Airway epithelial cell (primary cell): ENCODE results near the gene BAK1. TPM values are rescaled to one million over a fixed set of nuclear protein-coding genes. Genes with fewer than 3 reads are reported as not detected.

ENCODE experiments used
- total RNA-seq: library from RNA; depleted of rRNA; stranded (reverse); fragments of >200 nt; gene quantifications from 2 replicates; pipeline ENCODE4 v1.2.3, GENCODE V29; 2015

Gene BAK1
- 25.6 and 29.9 TPM in 2 replicates for total RNA-seq

GRCh38 chr6:33579828-33580714 is at the start of gene BAK1:
Gene BAK1 (minus strand): TSS chr6:33580276. CDS start chr6:33577604, 2,672 bp downstream.

GRCh38 chr6:33620856-33621710 is 41.0 kb upstream of the BAK1 start, which contains the start of gene ITPR3:
Gene ITPR3 (plus strand): TSS chr6:33621322. CDS start chr6:33621603, 281 bp downstream.

Other genes with a start within 250 kb of the BAK1 start
- 31.2 and 38.2 TPM in 2 replicates for gene KIFC1, start 188.5 kb downstream of the BAK1 start, total RNA-seq
- 12.5 and 17.6 TPM in 2 replicates for gene PHF1, start 169.3 kb downstream of the BAK1 start, total RNA-seq
- 155 and 228 TPM in 2 replicates for gene CUTA, start 162.2 kb downstream of the BAK1 start, total RNA-seq
- gene SYNGAP1, start 160.2 kb downstream of the BAK1 start, total RNA-seq, result 2.1 and 3.5 TPM in 2 replicates
- gene ZBTB9, start 125.7 kb downstream of the BAK1 start, total RNA-seq, result 3.3 and 5.3 TPM in 2 replicates
- 49.4 and 67.6 TPM in 2 replicates for gene ITPR3, start 41.0 kb upstream of the BAK1 start, total RNA-seq
- gene UQCC2, start 131.4 kb upstream of the BAK1 start, total RNA-seq, result 32.3 and 53.9 TPM in 2 replicates
- 0.07 TPM in 1 of 2 replicates, not detected in the other for gene IP6K3, start 166.6 kb upstream of the BAK1 start, total RNA-seq
- 48.4 and 55.4 TPM in 2 replicates for gene LEMD2, start 208.9 kb upstream of the BAK1 start, total RNA-seq
- not detected in 2 replicates for gene MLN, start 223.7 kb upstream of the BAK1 start, total RNA-seq